ENCODE data around the gene FSCN2. TPM values are rescaled to one million over a fixed set of nuclear protein-coding genes. Genes with fewer than 3 reads are reported as not detected.
A peak's percentile ranks its signal among the peaks of the same experiment; 100 is the strongest.

FSCN2 gene
- total RNA-seq, 1 donor from 2014 or later = 5.6 TPM

DNA sequence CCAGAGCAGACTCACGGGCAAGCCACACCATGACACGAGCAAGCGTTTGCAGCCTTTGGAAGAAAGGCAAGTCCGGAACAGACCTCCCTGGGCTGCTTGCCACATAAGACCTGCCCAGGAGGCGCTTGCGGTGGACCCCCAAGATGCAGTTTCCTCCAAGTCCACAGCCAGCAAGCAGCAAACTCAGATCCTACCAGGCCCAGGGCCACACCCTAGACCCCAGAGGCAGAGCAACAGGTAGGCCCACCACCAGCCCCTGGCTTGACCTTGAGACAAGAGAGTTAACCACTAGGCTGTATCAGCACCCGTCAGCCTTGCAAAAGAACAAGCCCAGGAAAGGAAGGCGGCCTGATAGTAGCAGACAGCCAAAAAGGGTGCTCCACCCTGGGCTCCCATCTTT is 21.6 kb downstream of the FSCN2 start:
- TF ChIP-seq EZH2 (IDR thresholded peaks at IDR 0.05; ENCODE audit: insufficient read depth, low read length) (no peak), CTCF (IDR thresholded peaks at IDR 0.05; ENCODE audit: insufficient read depth, low read depth, low read length) (no peak)
- Histone ChIP-seq H2AFZ (ENCODE audit: low read depth, low read length) (no peak overlapping the region), H3K27ac (ENCODE audit: low read depth, low read length) (no peak overlapping the region), H4K20me1 (ENCODE audit: insufficient read depth, low read length) (peaks cover 59% of the 10 kb centered on the region), H3K27me3 (ENCODE audit: insufficient read depth, low read length) (no peaks in the 10 kb centered on the region), H3K4me2 (ENCODE audit: low read length) (peak overlapping the region; percentile 20), H3K9me3 (ENCODE audit: insufficient read depth, low read depth, low read length) (no peaks in the 10 kb centered on the region), H3K9ac (ENCODE audit: low read length) (no peak overlapping the region), H3K79me2 (ENCODE audit: insufficient read depth, low read length) (peaks cover 52% of the 10 kb centered on the region), H3K4me1 (ENCODE audit: insufficient read depth, low read length) (peaks cover 34% of the 10 kb centered on the region), H3K36me3 (ENCODE audit: insufficient read depth, low read length) (peaks cover 6% of the 10 kb centered on the region), H3K4me3 (ENCODE audit: insufficient read depth, low read depth, low read length) (no peak overlapping the region)
- no peak for FAIRE-seq
- H3K27me3 Mint-ChIP-seq (ENCODE audit: low read depth, unreplicated experiment) = no peaks in the 10 kb centered on the region
- no peaks in the 10 kb centered on the region for H3K9me3 Mint-ChIP-seq (ENCODE audit: unreplicated experiment)
- H3K27ac Mint-ChIP-seq (ENCODE audit: unreplicated experiment) = no peak overlapping the region
- H3K4me3 Mint-ChIP-seq (ENCODE audit: unreplicated experiment) = peak overlapping the region; percentile 74
- peaks cover 14% of the 10 kb centered on the region for H3K36me3 Mint-ChIP-seq (ENCODE audit: low read depth, unreplicated experiment)
- no peak for DNase-seq (ENCODE audit: low read depth)
- H3K4me1 Mint-ChIP-seq (ENCODE audit: low read depth, unreplicated experiment) = peaks cover 26% of the 10 kb centered on the region

DNA sequence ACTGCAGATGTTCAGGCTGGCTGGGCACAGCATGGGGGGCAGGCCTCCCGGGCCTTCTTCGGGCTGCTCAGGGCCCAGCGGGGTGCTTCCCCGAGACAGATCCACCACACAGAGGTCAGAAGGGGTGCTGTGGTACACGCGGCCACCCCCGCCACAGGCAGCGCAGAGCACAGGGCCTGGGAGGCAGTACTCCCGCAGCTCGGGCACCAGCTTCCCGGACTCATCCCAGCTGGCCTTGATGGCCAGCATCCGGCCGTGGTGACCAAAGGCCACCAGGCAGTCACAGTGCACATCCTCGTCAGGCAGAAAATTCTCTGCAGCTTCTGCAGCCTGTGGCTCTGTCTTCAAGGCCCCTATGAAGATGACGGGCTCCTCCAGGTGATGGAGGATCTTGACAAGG is 22.1 kb downstream of the FSCN2 start:
- peaks cover 2% of the 10 kb centered on the region for H3K36me3 ChIP-seq (ENCODE audit: insufficient read depth, low read length)
- H3K9me3 Mint-ChIP-seq (ENCODE audit: unreplicated experiment) = no peaks in the 10 kb centered on the region
- FAIRE-seq (no peak), DNase-seq (ENCODE audit: low read depth) (no peak)
- no peak overlapping the region for H3K9ac ChIP-seq (ENCODE audit: low read length)
- H3K36me3 Mint-ChIP-seq (ENCODE audit: low read depth, unreplicated experiment) = peaks cover 14% of the 10 kb centered on the region
- no peak overlapping the region for H3K27ac Mint-ChIP-seq (ENCODE audit: unreplicated experiment)
- H3K79me2 ChIP-seq (ENCODE audit: insufficient read depth, low read length) = peaks cover 52% of the 10 kb centered on the region
- TF ChIP-seq EZH2 (IDR thresholded peaks at IDR 0.05; ENCODE audit: insufficient read depth, low read length) (no peak), CTCF (IDR thresholded peaks at IDR 0.05; ENCODE audit: insufficient read depth, low read depth, low read length) (no peak)
- no peak overlapping the region for H3K27ac ChIP-seq (ENCODE audit: low read depth, low read length)
- H3K4me1 Mint-ChIP-seq (ENCODE audit: low read depth, unreplicated experiment) = peaks cover 26% of the 10 kb centered on the region
- H3K27me3 ChIP-seq (ENCODE audit: insufficient read depth, low read length) = no peaks in the 10 kb centered on the region
- H3K27me3 Mint-ChIP-seq (ENCODE audit: low read depth, unreplicated experiment) = no peaks in the 10 kb centered on the region
- H3K4me1 ChIP-seq (ENCODE audit: insufficient read depth, low read length) = peaks cover 34% of the 10 kb centered on the region
- H3K4me2 ChIP-seq (ENCODE audit: low read length) = no peak overlapping the region
- peaks cover 59% of the 10 kb centered on the region for H4K20me1 ChIP-seq (ENCODE audit: insufficient read depth, low read length)
- peak overlapping the region; percentile 90 for H3K4me3 Mint-ChIP-seq (ENCODE audit: unreplicated experiment)
- H2AFZ ChIP-seq (ENCODE audit: low read depth, low read length) = no peak overlapping the region
- no peak overlapping the region for H3K4me3 ChIP-seq (ENCODE audit: insufficient read depth, low read depth, low read length)
- H3K9me3 ChIP-seq (ENCODE audit: insufficient read depth, low read depth, low read length) = no peaks in the 10 kb centered on the region

- peaks cover 52% of the 10 kb centered on the region for H3K79me2 ChIP-seq (ENCODE audit: insufficient read depth, low read length)
Measured at GRCh38 chr17:81550830-81551457, 22.8 kb downstream of the FSCN2 start.

More at GRCh38 chr17:81550830-81551457, 22.8 kb downstream of the FSCN2 start:
- TF ChIP-seq EZH2 (IDR thresholded peaks at IDR 0.05; ENCODE audit: insufficient read depth, low read length) (no peak), CTCF (IDR thresholded peaks at IDR 0.05; ENCODE audit: insufficient read depth, low read depth, low read length) (no peak)
- Histone ChIP-seq H3K9me3 (ENCODE audit: insufficient read depth, low read depth, low read length) (no peaks in the 10 kb centered on the region), H3K9ac (ENCODE audit: low read length) (peak overlapping the region; percentile 89), H3K36me3 (ENCODE audit: insufficient read depth, low read length) (peaks cover 2% of the 10 kb centered on the region), H3K27ac (ENCODE audit: low read depth, low read length) (peak overlapping the region; percentile 69), H4K20me1 (ENCODE audit: insufficient read depth, low read length) (peaks cover 54% of the 10 kb centered on the region), H3K27me3 (ENCODE audit: insufficient read depth, low read length) (no peaks in the 10 kb centered on the region), H2AFZ (ENCODE audit: low read depth, low read length) (no peak overlapping the region), H3K4me1 (ENCODE audit: insufficient read depth, low read length) (peaks cover 36% of the 10 kb centered on the region), H3K4me2 (ENCODE audit: low read length) (peak overlapping the region; percentile 98), H3K4me3 (ENCODE audit: insufficient read depth, low read depth, low read length) (peak overlapping the region; percentile 81)
- FAIRE-seq = no peak
- Mint-ChIP-seq H3K36me3 (ENCODE audit: low read depth, unreplicated experiment) (peaks cover 14% of the 10 kb centered on the region), H3K4me3 (ENCODE audit: unreplicated experiment) (peak overlapping the region; percentile 90), H3K27me3 (ENCODE audit: low read depth, unreplicated experiment) (no peaks in the 10 kb centered on the region), H3K4me1 (ENCODE audit: low read depth, unreplicated experiment) (peaks cover 31% of the 10 kb centered on the region), H3K9me3 (ENCODE audit: unreplicated experiment) (no peaks in the 10 kb centered on the region), H3K27ac (ENCODE audit: unreplicated experiment) (peak overlapping the region; percentile 62)
- DNase-seq (ENCODE audit: low read depth) = no peak

All from astrocyte (in vitro differentiated cells and primary cell).